ENCODE results near the gene PPFIA3. TPM values are rescaled to one million over a fixed set of nuclear protein-coding genes. Genes with fewer than 3 reads are reported as not detected.

Gene PPFIA3
- total and polyA plus RNA-seq, 2 experiments from 2014 or later = 4.4 to 8.2 TPM

DNA sequence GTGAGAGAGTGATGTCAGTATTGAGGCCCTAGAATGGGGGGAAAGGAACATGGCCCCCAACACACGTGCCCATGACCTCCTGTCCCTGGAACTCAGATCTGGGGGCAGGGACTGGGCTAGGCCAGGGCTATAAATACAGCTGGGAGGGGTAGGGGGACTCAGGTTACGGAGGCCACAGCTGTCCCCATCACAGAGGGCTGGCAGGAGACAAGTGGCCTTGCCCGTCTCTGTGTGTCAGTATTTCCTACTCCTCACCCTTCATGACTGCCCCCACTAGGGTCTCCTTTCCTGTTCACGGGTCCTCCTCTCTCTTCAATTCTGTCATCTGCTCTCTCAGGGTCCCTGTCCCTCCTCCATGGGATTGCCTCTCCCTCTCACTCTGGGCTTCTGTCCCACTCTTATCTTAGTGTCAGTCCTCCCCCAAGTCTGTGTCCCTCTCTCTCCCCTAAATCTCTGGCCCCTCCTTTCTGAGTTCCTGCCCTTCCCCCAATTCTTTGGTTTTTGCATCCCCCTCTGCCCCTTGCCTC, 36.5 kb downstream of the PPFIA3 start:
- H3K4me1 ChIP-seq (ENCODE audit: insufficient read depth) = peaks cover 11% of the 10 kb centered on the region
- H3K9me3 ChIP-seq (ENCODE audit: low read depth) = no peaks in the 10 kb centered on the region
- peaks cover 6% of the 10 kb centered on the region for H3K79me2 ChIP-seq
- no peaks in the 10 kb centered on the region for H3K27me3 ChIP-seq
- H4K20me1 ChIP-seq (ENCODE audit: insufficient read depth, poor library complexity, severe bottlenecking) = no peaks in the 10 kb centered on the region
- no peaks in the 10 kb centered on the region for H3K36me3 ChIP-seq (replicated peaks; ENCODE audit: insufficient read depth, low read depth)
- no peak for TF ChIP-seq EZH2 (IDR thresholded peaks at IDR 0.05; ENCODE audit: borderline replicate concordance)
- no peak for TF ChIP-seq EZH2phosphoT487 (IDR thresholded peaks at IDR 0.05; ENCODE audit: low read depth, severe bottlenecking, unreplicated experiment)
- WGBS (ENCODE audit: low lambda C conversion rate, missing lambda C conversion rate) = 37% methylated on average over 4 of the region's 4 CpGs
- no peak overlapping the region for H3K4me2 ChIP-seq
- no peak overlapping the region for H2AFZ ChIP-seq
- no peak for DNase-seq (ENCODE audit: low spot score)
- no peak overlapping the region for H3K4me3 ChIP-seq
- no peaks in the 10 kb centered on the region for H3K9me2 ChIP-seq (replicated peaks; ENCODE audit: insufficient read depth)
- no peak overlapping the region for H3K27ac ChIP-seq

DNA sequence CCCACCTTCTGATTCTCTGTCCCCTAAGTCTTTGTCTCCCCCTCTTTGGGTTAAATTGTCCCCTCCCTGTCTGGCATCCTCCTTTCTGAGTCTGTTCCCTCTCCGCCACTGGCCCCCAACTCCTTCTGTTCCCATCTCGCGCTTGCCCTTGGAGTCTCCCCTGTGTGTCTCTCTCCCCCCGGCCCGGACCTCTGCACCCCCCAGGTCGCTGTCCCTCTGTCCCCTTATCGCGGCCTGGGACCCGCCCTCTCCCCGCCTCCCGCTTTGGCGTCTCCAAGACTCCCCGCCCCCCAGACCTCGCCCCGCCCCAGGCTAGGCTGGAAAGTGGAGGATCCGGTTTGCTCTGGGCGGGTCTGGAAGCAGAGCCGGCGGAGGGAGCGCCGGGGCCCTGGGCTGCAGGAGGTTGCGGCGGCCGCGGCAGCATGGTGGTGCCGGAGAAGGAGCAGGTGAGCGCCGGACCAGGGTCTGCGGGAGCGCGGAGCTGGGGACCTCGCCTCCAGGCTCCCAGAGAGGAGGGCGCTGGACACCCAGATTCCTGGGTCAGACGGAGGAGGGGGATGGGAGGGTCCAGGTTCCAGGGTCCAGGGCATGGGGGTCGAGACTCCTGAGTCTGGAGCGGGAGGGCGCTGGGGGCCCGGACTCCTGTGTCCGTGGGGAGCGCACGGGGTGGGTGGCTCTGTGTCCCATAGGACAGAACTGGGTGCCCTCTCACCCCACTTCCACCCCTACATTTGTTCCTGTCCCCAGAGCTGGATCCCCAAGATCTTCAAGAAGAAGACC, 38.3 kb downstream of the PPFIA3 start, which contains the start of gene TRPM4:
TRPM4 (plus strand) TSS at position 348 of the 780 bp plus-strand sequence; CDS start at position 423, 75 bp downstream.
- Histone ChIP-seq H3K79me2 (peaks cover 6% of the 10 kb centered on the region), H3K9me3 (ENCODE audit: low read depth) (no peaks in the 10 kb centered on the region), H3K4me1 (ENCODE audit: insufficient read depth) (peaks cover 6% of the 10 kb centered on the region), H3K4me2 (peak within 1 kb of the TSS; percentile 94), H3K27me3 (no peaks in the 10 kb centered on the region), H3K9me2 (replicated peaks; ENCODE audit: insufficient read depth) (no peaks in the 10 kb centered on the region), H2AFZ (peak within 1 kb of the TSS; percentile 67), H3K27ac (peak within 1 kb of the TSS; percentile 78), H4K20me1 (ENCODE audit: insufficient read depth, poor library complexity, severe bottlenecking) (no peaks in the 10 kb centered on the region), H3K36me3 (replicated peaks; ENCODE audit: insufficient read depth, low read depth) (no peaks in the 10 kb centered on the region), H3K4me3 (peak within 1 kb of the TSS; percentile 74)
- 0% methylated on average over 16 of the region's 41 CpGs for WGBS (ENCODE audit: low lambda C conversion rate, missing lambda C conversion rate)
- no peak for TF ChIP-seq EZH2 (IDR thresholded peaks at IDR 0.05; ENCODE audit: borderline replicate concordance)
- TF ChIP-seq, protein P1, sequence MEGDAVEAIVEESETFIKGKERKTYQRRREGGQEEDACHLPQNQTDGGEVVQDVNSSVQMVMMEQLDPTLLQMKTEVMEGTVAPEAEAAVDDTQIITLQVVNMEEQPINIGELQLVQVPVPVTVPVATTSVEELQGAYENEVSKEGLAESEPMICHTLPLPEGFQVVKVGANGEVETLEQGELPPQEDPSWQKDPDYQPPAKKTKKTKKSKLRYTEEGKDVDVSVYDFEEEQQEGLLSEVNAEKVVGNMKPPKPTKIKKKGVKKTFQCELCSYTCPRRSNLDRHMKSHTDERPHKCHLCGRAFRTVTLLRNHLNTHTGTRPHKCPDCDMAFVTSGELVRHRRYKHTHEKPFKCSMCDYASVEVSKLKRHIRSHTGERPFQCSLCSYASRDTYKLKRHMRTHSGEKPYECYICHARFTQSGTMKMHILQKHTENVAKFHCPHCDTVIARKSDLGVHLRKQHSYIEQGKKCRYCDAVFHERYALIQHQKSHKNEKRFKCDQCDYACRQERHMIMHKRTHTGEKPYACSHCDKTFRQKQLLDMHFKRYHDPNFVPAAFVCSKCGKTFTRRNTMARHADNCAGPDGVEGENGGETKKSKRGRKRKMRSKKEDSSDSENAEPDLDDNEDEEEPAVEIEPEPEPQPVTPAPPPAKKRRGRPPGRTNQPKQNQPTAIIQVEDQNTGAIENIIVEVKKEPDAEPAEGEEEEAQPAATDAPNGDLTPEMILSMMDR (IDR thresholded peaks at IDR 0.05; ENCODE audit: poor library complexity) = no peak
- TF ChIP-seq EZH2phosphoT487 (IDR thresholded peaks at IDR 0.05; ENCODE audit: low read depth, severe bottlenecking, unreplicated experiment) = no peak
- peak; percentile 96 for DNase-seq (ENCODE audit: low spot score)

DNA sequence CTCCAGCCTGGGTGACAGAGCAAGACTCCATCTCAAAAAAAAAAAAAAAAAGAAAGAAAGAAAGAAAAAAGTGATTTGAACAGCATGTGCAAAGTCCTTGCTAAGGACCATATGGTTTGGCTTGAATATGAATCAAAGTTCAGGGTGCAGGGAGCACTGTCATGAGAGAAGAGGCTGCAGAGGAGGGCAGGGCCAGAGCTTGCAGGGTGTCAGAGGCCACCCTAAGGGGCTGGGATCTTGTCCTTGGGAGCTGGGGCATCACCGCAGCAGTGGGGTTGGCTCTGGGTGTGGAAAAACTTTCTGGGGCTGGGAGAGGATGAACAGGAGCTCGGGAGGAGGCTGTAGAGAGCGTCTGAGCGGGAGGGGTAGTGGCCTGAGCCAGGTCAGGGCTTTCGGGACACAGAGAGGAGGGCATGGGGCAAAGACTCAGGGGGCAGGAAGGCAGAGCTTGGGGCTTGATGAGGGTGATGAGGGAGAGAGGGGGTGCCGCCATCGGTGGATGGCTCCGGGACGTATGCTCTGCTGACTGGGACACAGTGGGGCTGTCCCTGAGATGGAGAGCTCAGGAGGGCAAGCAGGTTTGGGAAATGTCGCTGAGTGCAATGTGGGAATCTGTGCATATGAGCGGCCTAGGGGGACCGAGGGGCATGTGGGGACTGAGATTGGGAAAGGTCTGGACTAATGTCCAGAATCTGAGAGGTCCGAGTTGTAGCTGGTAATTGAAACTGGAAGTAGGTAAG, 41.3 kb downstream of the PPFIA3 start:
- Histone ChIP-seq H3K9me3 (ENCODE audit: low read depth) (no peaks in the 10 kb centered on the region), H3K79me2 (peaks cover 6% of the 10 kb centered on the region), H3K27me3 (no peaks in the 10 kb centered on the region), H3K9me2 (replicated peaks; ENCODE audit: insufficient read depth) (no peaks in the 10 kb centered on the region), H3K4me2 (no peak overlapping the region), H3K4me1 (ENCODE audit: insufficient read depth) (peaks cover 6% of the 10 kb centered on the region), H4K20me1 (ENCODE audit: insufficient read depth, poor library complexity, severe bottlenecking) (no peaks in the 10 kb centered on the region), H3K27ac (no peak overlapping the region), H2AFZ (no peak overlapping the region), H3K4me3 (no peak overlapping the region), H3K36me3 (replicated peaks; ENCODE audit: insufficient read depth, low read depth) (no peaks in the 10 kb centered on the region)
- 93% methylated on average over 13 of the region's 13 CpGs for WGBS (ENCODE audit: low lambda C conversion rate, missing lambda C conversion rate)
- DNase-seq (ENCODE audit: low spot score) = no peak
- TF ChIP-seq, protein P1 (IDR thresholded peaks at IDR 0.05; ENCODE audit: poor library complexity) = no peak
- TF ChIP-seq EZH2phosphoT487 (IDR thresholded peaks at IDR 0.05; ENCODE audit: low read depth, severe bottlenecking, unreplicated experiment) = no peak
